Measurements from ENCODE around the gene TCTA. TPM values are rescaled to one million over a fixed set of nuclear protein-coding genes. Genes with fewer than 3 reads are reported as not detected.

The TCTA gene
- total and polyA plus RNA-seq, 9 of the 15 experiments (the other 6 are each of a cell fraction or from before 2014, with no cell fraction given), result 4.0 to 15.4 (median 8.2) TPM

DNA sequence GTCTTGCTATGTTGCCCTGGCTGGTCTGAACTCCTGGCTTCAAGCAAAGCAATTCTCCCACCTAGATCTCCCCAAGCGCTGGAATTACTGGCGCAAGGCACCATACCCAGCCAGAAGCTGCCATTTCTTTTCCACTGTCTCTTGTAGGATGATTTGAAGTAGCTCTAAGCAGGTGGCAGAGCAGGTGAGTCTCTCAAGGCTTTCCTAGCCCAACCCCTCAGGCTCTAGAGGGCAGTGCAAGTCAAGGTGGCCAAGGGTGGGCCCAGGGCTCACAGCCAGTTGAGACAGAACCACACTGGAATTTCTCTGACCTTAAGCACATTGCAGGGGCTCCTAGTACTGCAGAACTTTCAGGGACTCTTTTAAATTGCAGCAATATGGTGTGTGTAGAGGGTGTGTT, 42.2 kb downstream of the TCTA start (continued):
- TF ChIP-seq, protein P1, sequence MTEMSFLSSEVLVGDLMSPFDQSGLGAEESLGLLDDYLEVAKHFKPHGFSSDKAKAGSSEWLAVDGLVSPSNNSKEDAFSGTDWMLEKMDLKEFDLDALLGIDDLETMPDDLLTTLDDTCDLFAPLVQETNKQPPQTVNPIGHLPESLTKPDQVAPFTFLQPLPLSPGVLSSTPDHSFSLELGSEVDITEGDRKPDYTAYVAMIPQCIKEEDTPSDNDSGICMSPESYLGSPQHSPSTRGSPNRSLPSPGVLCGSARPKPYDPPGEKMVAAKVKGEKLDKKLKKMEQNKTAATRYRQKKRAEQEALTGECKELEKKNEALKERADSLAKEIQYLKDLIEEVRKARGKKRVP (CRISPR knock-in tag; IDR thresholded peaks at IDR 0.05), result no peak
- TF ChIP-seq HNRNPH1 (optimal IDR thresholded peaks at IDR 0.05; ENCODE audit: low read depth, low read length) (no peak), SMC3 (conservative IDR thresholded peaks at IDR 0.05; ENCODE audit: insufficient read depth, low read depth, low read length) (0 out of 2 replicates have a peak, but pooled peaks have one; percentile 16), ARHGAP35 (IDR thresholded peaks at IDR 0.05; ENCODE audit: partially characterized antibody) (no peak), RAD21 (CRISPR knock-in tag; conservative IDR thresholded peaks at IDR 0.05 in 1 of 2, IDR thresholded peaks at IDR 0.05 in 1 of 2) (peak; percentile 61 to 77)
- TF ChIP-seq, protein P2, sequence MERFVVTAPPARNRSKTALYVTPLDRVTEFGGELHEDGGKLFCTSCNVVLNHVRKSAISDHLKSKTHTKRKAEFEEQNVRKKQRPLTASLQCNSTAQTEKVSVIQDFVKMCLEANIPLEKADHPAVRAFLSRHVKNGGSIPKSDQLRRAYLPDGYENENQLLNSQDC (CRISPR knock-in tag; IDR thresholded peaks at IDR 0.05), result no peak

DNA sequence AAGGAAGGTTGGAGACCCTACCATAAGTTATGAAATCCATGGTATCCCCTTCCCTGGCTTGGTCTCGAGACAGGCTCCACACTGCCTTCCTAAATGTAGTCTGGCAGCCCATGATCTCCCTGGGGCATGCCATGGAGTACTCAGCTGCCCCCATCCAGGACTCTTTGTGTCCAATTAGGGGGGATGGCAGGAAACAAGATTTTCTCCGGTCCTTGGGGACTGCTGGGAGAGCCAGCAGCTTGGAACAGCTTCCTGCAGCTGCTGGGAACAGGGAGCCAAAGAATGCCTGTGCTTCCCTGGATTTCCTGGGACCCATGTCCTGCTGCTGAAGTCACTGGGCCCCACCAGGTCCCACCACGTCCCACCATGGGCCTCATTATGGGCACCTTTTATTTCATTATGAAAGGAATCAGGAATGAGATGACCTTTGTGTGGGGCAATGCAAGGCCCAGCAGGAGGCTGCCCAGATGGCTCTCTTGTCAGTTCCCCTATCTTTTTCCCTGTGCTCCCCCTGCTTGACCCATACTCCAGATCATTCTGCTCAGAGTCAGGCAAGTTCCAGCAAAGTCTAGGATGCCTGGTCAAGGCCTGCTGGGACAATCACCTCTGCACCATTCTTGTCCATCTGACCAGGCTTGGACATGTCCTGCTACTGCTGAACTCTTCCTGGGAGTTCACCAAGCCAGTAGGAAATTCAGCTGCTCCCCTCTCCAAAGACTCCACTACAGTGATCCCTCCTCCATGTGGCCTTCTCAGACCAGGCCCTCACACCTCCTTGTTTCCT, 42.9 kb downstream of the TCTA start:
- Histone ChIP-seq H4K20me1 (replicated peaks; ENCODE audit: control insufficient read depth, insufficient read depth, low read length) (no peaks in the 10 kb centered on the region), H3K9me3 (replicated peaks; ENCODE audit: control insufficient read depth, insufficient read depth, low read depth, low read length) (no peaks in the 10 kb centered on the region), H3K9me1 (ENCODE audit: control insufficient read depth, insufficient read depth, low read length) (no peaks in the 10 kb centered on the region), H3K4me1 (replicated peaks in 1 of 2; ENCODE audit: control insufficient read depth in 2 of 2, insufficient read depth in 2 of 2, low read length in 2 of 2) (no peaks in the 10 kb centered on the region; a peak in 1 of 5 replicates), H3K27ac (ENCODE audit: extremely low read depth, low read depth, low read length) (no peak overlapping the region), H3K36me3 (ENCODE audit: control insufficient read depth, insufficient read depth, low read length) (no peaks in the 10 kb centered on the region), H3K4me3 (no peak overlapping the region), H3K9ac (ENCODE audit: insufficient read depth in 1 of 2, low read depth in 2 of 2, low read length in 2 of 2) (peak overlapping the region in 1 of 2 experiments; percentile 73; a peak in 1 of 4 replicates), H3K27me3 (ENCODE audit: control insufficient read depth in 2 of 2, insufficient read depth in 2 of 2, low read length in 2 of 2) (no peaks in the 10 kb centered on the region), H3K79me2 (ENCODE audit: control insufficient read depth, insufficient read depth, low read length) (no peaks in the 10 kb centered on the region), H2AFZ (ENCODE audit: low read depth, low read length) (peak overlapping the region; percentile 55), H3K4me2 (ENCODE audit: insufficient read depth, low read length) (no peak overlapping the region)
- in situ Hi-C loops (cut with MboI) (no loop called here), intact Hi-C loops (cut with micrococcal nuclease) (loop anchor here (1.0 kb wide), 2 partner anchors 84 to 216 kb away; no protein-coding TSS in a partner anchor)
- TF ChIP-seq NCOA6 (IDR thresholded peaks at IDR 0.05) (no peak), KLF6 (CRISPR knock-in tag; IDR thresholded peaks at IDR 0.05; ENCODE audit: borderline replicate concordance) (no peak), ZNF384 (IDR thresholded peaks at IDR 0.05; ENCODE audit: low read depth, low read length) (no peak), ZNF217 (CRISPR knock-in tag; IDR thresholded peaks at IDR 0.05) (no peak), GTF2A2 (tag; IDR thresholded peaks at IDR 0.05) (no peak), ZNF431 (CRISPR knock-in tag; IDR thresholded peaks at IDR 0.05) (no peak), GATAD2A (IDR thresholded peaks at IDR 0.05) (no peak), CBX5 (IDR thresholded peaks at IDR 0.05; ENCODE audit: borderline replicate concordance, low read depth) (no peak), THRAP3 (IDR thresholded peaks at IDR 0.05; ENCODE audit: borderline replicate concordance) (no peak), PURB (CRISPR knock-in tag; IDR thresholded peaks at IDR 0.05; ENCODE audit: low read depth) (no peak), ZNF12 (CRISPR knock-in tag; IDR thresholded peaks at IDR 0.05) (no peak), ZNF197 (CRISPR knock-in tag; IDR thresholded peaks at IDR 0.05; ENCODE audit: low read depth) (no peak), ZNF324 (CRISPR knock-in tag; IDR thresholded peaks at IDR 0.05) (no peak), CHD1 (IDR thresholded peaks at IDR 0.05; ENCODE audit: low read length) (no peak), CHD2 (IDR thresholded peaks at IDR 0.05; ENCODE audit: low read depth, low read length) (no peak)
- no TSS peak for BruUV-seq (replicated peaks)
- 77% methylated on average over 3 of the region's 3 CpGs for WGBS (ENCODE audit: insufficient coverage, low coverage, missing lambda C conversion rate)
- DNase-seq (ENCODE audit: extremely low read depth in 1 of 4, low spot score in 3 of 4), result peak in 1 of 4 experiments; percentile 2
- ChIA-PET CTCF (ENCODE audit: low intra/inter-chr PET ratio) (interaction anchor here (0.6 kb wide), 1 partner anchor 384 kb away, joined by 3 read pairs; no protein-coding TSS in a partner anchor), POLR2A (interaction anchor here (1.1 kb wide), 1 partner anchor 290 kb away, joined by 3 read pairs; no protein-coding TSS in a partner anchor)
- FAIRE-seq, result no peak
- ATAC-seq, result no peak

All from K562 (cell line).